HK-2 (cell line): Measurements from ENCODE around the gene BSG.
"Not testable (repeated sequence)": the region's sequence is repeated elsewhere in the genome, so short reads cannot be mapped to it uniquely, and the experiment has no call there.

Experiments used
- DNase-seq: peaks from one replicate; pipeline ENCODE4 v3.0.0-alpha.2; 2018; ENCODE audit not compliant: unreplicated experiment

BSG gene

DNA sequence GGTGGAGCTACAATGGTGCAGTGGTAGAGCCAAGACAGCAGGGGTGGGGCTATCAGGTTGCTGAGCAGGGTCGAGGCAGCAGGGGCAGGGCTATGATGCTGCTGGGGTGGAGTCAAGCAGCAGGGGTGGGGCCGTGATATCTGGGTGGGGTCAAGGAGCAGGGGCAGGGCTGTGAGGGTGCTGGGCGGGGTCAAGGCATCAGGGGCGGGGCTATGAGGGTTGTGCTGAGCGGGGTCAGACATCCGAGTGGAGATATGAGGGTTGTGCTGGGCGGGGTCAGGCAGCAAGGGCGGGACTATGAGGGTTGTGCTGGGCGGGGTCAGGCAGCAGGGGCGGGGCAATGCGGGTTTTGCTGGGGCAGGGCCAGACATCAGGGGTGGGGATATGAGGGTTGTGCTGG lies 32.0 kb downstream of the BSG start:
- DNase-seq: no peak

DNA sequence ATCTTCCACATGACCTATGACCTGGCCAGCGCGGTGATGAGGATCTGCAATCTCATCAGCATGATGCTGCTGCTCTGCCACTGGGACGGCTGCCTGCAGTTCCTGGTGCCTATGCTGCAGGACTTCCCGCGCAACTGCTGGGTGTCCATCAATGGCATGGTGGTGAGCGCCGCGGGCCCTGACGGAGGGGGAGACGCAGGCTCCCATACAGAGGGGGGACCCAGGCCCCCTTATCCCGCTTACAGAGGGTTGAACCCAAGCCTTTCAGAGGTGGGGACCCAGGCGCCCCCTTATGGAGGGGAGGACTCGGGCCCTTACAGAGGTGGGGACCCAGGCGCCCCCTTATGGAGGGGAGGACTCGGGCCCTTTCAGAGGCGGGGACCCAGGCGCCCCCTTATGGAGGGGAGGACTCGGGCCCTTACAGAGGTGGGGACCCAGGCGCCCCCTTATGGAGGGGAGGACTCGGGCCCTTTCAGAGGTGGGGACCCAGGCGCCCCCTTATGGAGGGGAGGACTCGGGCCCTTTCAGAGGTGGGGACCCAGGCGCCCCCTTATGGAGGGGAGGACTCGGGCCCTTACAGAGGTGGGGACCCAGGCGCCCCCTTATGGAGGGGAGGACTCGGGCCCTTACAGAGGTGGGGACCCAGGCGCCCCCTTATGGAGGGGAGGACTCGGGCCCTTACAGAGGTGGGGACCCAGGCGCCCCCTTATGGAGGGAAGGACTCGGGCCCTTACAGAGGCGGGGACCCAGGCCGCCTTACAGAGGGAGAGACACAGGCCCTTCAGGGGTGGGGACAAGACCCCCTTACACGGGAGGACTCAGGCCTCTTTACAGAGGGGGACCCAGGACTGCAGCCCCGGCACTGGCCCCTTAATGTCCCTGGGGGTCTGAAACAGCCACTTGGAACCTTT lies 32.9 kb downstream of the BSG start:
- DNase-seq: not testable (repeated sequence)

DNA sequence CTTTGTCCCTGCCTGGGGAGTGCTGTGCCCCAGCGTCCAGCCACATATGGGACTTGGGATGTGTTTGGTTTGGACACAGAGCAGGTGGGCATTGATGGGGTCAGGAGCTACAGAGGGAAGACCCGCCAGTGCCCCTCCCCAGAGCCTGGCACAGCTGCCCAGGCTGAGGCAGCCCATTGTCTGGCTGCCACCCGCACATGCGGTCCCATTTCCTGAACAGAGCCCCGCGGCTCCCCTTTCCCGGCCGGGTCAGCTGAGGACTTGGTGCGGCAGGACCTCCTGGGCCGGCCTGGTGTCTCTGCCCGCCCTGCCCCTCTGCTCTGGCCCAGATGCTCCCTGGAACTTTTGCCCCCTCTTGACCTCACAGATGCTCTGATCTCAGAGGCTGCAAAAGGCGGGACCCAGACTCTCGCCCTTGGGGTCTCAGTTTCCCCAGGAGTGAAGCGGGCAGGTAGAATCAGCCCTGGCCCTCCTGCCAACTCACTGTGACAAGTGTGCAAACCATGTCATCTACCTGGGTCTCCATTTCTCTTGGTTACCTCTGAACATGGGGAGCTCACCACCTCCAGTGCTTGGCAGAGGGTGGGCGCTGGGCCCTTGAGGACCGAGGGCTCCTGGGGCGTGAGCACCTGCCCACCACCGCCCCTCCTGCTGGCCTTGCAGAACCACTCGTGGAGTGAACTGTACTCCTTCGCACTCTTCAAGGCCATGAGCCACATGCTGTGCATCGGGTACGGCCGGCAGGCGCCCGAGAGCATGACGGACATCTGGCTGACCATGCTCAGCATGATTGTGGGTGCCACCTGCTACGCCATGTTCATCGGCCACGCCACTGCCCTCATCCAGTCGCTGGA lies 35.1 kb downstream of the BSG start:
- DNase-seq: no peak

DNA sequence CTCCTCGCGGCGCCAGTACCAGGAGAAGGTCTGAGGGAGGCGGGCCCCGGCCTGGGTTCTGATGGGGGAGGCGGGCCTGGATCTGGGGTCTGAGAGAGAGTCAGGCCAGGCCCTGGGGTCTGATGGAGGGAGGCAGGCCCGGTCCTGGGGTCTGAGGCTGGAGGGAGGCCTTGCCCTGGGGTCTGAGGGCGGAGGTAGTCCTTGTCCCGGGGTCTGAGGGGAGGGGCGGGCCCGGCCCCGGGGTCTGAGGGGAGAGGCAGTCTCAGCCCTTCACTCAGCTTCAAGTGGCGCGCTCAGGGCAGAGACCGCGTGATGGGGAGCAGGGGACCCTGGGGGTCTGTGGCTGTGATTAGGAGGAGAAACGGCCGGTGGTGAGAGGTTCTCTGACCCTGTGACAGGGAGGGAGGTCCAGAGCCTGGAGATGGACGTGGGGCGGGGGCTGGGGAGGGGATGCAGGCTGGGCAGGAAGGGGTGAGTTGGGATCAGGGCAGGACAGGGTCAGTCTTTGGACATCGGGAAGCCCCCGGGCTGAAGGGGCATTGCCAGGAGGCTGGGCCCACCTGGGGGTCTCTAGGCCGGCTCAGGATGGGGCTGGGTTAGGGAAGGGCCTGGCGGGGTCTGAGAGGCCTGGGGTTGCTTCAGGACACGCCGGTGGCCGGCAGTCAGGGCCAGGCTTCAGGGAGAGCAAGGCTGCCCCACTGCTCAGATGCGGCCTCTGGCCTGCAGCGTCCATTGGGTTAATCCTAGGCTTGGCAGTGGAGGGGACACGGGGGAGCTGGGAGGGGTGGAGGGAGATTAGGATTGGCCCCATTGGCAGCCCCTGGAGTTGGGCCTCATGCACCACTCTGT lies 36.0 kb downstream of the BSG start:
- no peak for DNase-seq

DNA sequence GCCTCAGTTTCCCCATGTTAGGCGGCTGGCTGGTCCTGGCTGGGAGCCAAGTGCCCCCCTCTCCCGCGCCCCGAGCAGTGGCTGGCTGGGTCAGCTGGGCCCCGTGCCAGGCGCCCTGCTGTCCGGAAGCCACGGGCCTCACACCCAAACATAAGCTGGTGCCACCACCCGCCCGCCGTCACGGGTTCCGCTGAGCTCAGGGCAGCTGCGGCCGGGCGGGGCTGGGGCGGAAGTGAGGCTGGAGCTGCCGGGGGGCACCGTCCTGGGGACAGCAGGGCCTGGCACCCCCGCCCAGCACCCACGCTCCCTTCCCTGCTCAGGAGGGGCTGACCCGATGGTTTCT lies 36.6 kb downstream of the BSG start:
- no peak for DNase-seq

DNA sequence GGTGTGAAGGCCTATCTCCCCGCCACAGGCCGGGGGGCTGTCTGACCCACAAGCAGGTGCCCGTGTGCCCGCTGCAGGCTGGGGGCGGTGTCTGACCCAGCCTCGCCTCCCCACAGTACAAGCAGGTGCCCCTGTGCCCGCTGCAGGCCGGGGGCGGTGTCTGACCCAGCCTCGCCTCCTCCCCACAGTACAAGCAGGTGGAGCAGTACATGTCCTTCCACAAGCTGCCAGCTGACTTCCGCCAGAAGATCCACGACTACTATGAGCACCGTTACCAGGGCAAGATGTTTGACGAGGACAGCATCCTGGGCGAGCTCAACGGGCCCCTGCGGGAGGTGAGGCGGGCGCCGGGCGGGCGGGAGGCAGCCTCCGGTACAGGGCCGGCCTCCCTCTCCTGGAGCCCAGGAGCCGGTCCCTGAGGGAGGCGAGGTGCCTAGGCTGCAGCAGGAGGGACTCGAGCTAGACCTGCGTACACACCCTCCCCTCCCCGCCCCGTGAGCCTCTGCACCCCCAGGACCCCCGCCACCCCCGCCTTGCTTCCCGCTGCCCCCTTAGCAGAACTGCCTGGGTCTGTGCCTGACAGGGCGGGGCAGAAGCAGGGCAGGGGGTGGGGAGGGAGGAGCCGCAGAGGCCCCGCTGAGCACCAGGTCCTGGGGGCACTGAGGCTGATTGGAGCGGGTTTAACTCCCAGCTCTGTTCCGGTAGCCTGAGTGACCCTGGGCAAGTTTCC lies 37.8 kb downstream of the BSG start:
- no peak for DNase-seq

DNA sequence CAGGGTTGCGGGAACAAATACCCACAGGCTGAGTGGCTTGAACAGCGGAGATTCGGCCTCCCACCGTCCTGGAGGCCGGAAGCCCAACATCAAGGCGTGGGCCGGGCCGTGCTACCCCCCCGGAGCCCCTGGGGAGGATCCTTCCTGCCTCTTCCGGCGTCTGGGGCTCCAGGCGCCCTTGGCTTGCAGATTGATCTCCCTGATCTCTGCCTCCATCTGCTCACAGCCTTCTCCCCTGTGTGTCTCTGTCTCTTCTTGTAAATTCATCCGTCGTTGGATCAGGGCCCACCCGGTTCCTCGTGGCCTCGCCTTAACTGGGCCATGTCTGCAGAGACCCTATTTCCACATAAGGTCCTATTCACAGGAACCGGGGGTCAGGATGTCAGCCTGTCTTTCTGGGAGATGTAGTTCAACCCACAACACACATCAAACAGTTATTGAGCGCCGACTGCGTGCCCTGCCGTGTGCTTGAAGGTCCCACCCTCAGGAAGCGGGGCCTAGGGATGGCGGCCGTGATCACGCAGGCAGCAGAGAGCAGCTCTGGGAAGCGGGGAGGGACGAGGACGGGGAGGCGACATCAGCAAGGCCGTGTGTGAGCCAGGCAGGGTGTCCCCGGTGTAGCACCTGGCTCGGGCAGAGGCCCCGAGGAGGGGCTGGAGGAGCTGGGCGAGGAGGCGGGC lies 38.5 kb downstream of the BSG start:
- peak; percentile 51 for DNase-seq

DNA sequence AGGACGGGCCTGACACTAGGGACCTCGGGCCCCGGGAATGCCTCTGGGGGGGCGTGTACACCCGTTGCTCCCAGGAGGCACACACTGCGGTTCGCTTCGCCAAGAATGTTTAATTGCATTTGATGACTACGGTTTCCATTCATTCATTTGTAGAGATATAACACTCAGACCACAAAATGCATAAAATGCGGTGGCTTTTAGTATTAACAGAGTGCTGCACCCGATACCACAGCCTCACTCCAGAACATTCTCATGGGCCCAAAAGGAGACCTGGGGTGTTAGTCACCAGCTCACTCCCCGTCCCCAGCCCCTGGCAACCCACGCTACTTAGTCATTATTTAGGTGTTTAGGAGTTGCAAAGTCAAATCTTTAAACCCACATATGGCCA lies 39.1 kb downstream of the BSG start:
- DNase-seq: peak; percentile 77

DNA sequence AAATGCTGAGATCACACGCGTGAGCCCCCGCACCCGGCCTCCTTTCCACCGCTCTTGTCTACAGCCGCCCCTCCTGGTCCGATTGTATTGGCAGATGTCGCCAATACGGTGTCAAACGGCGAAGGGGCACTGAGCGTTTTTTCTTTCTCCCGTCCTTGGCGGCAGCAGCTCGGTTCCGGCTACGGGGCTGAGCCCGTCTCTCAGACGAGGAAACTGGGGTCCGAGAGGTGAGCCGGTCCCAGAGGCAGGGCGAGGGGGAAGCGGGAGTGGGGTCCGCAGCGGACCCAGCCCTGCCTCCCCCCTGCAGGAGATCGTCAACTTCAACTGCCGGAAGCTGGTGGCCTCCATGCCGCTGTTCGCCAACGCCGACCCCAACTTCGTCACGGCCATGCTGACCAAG lies 40.5 kb downstream of the BSG start:
- no peak for DNase-seq

DNA sequence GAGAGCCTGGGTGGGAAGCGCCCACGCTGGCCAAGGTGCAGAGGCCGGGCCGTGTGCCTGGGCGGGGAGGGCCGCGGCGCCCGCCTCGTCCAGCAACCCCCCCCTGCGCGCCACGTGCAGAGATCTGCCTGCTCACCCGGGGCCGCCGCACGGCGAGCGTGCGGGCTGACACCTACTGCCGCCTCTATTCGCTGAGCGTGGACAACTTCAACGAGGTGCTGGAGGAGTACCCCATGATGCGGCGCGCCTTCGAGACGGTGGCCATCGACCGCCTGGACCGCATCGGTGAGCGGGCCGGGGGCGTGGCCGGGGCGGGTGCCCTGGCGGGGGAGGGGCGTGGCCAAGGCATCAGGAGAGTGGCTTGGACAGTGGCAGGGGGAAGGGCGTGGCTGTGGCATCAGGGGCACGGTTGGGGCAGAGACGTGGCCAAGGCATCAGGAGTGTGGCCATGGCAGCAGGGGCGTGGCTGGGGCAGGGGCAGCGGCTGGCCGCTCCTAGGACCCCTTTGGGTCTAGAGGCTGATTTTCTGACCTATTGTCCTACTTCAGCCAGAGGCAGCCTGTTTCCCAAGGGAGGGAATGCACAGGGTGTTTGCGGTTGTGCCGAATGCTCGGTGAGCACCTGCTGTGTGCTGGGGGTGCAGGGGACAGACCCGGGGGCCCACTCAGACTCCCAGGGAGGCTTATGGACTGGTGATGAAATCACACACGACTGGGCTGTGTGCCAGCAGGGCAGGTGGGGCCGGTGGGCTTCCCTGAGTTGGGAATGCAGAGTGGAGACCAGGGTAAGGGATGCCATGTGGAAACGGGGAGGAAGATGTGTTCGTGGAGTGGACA lies 41.6 kb downstream of the BSG start:
- DNase-seq: no peak

DNA sequence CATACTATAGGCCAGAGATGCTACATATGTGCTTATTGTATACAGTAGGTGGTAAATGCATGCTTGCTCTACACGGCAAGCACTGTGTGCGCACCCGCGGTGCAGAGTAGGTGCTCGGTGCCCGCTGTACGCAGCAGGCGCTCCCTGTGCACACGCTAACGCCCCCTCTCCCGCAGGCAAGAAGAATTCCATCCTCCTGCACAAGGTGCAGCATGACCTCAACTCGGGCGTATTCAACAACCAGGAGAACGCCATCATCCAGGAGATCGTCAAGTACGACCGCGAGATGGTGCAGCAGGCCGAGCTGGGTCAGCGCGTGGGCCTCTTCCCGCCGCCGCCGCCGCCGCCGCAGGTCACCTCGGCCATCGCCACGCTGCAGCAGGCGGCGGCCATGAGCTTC lies 43.2 kb downstream of the BSG start:
- DNase-seq: no peak

DNA sequence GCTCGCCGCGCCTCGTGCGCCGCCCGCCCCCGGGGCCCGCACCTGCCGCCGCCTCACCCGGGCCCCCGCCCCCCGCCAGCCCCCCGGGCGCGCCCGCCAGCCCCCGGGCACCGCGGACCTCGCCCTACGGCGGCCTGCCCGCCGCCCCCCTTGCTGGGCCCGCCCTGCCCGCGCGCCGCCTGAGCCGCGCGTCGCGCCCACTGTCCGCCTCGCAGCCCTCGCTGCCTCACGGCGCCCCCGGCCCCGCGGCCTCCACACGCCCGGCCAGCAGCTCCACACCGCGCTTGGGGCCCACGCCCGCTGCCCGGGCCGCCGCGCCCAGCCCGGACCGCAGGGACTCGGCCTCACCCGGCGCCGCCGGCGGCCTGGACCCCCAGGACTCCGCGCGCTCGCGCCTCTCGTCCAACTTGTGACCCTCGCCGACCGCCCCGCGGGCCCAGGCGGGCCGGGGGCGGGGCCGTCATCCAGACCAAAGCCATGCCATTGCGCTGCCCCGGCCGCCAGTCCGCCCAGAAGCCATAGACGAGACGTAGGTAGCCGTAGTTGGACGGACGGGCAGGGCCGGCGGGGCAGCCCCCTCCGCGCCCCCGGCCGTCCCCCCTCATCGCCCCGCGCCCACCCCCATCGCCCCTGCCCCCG lies 43.8 kb downstream of the BSG start:
- DNase-seq: no peak

DNA sequence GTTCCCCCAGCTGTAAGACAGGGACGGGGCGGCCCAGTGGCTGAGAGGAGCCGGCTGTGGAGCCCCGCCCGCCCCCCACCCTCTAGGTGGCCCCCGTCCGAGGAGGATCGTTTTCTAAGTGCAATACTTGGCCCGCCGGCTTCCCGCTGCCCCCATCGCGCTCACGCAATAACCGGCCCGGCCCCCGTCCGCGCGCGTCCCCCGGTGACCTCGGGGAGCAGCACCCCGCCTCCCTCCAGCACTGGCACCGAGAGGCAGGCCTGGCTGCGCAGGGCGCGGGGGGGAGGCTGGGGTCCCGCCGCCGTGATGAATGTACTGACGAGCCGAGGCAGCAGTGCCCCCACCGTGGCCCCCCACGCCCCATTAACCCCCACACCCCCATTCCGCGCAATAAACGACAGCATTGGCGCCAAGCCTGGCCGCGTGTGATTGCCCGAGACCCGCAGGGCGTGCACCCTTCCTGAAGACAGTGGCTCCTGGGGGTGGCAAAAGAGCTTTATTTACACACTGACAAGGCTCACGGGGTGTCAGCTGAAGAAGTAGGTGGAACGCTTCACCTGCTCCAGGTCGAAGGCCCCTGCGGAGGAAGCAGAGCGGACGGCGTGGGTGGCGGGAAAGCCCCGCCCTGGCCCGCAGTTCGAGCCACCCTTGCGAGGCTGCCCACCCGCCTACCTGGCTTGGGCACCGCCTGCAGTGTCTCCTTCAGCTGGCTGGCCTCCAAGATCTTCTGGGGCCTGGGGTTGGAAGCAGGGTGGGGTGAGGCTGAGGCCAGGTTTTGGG lies 44.5 kb downstream of the BSG start:
- no peak for DNase-seq

DNA sequence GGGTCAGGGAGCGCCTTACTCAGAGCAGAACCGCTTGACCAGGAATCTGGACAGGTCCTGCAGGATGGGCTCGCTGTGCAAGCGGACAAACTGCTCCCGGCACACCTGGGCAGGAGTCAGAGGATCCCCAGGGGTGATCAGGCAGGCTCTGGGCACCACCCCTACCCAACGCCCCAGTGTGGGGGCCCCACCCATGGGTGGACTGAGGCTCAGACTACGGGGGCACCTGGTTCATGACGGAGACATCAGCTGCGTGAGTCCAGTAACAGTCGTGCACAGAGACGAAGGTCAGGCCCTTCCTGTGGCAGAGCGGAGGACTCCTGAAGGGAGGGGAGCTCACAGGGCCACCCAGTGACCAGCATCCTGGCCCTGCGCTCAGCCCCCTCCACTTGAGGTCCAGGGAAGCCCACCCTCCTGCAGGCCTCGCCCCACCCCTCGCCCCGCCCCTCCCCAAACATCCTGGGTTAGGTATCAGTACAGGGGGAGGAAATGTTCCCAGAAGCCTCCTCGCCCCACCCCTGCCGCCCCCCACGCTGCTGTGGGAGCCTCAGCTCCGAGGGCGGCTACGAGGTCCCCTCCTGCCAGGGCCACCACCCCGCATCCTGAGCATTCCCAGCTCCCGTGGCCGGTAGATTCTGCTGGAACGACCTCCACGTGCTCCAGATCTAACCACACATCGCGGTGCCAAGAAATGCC lies 45.3 kb downstream of the BSG start:
- no peak for DNase-seq

DNA sequence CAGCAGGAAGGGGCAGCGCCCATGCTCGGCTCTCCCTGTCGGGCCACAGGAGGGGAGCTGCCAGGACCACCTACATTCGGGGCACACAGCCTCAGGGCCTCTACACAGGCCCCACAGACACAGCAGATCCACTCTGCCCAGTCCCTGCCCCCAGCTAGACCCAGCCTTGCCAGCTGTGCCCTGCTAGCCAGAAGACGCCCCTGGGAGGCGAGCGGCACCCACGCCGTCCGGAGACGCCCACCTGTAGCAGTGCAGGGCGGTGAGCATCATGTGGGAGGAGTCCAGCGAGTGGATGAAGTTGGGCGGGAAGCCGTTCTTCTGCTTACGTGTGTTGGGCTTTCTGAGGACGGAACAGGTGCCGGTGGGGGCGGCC lies 45.8 kb downstream of the BSG start:
- no peak for DNase-seq

DNA sequence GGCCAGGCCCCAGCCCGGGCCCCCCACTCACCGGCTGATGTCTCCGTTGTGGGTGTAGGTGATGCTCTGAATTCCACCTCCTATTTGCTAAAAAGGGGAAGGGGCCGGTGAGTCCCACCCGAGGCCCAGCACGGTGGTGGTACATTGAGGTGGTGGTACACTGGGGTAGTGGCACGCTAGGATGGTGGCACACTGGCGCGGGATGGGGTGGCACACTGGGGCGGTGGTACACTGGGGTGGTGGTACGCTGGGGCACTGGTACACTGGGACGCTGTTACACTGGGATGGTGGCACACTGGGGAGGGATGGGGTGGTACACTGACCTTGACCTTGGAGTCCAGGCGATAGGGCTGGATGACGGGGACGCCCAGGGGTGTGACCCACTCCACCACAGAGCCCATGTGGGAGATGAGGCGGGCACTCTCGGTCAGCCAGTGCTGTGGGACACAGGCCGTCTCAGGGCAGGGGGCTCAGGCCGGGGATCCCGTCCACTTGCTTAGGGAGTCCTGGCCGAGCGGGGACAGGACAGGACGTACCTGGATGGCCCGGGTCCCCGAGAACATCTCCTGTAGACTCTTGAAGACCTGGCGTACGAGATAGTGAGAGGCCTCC lies 46.4 kb downstream of the BSG start:
- no peak for DNase-seq

DNA sequence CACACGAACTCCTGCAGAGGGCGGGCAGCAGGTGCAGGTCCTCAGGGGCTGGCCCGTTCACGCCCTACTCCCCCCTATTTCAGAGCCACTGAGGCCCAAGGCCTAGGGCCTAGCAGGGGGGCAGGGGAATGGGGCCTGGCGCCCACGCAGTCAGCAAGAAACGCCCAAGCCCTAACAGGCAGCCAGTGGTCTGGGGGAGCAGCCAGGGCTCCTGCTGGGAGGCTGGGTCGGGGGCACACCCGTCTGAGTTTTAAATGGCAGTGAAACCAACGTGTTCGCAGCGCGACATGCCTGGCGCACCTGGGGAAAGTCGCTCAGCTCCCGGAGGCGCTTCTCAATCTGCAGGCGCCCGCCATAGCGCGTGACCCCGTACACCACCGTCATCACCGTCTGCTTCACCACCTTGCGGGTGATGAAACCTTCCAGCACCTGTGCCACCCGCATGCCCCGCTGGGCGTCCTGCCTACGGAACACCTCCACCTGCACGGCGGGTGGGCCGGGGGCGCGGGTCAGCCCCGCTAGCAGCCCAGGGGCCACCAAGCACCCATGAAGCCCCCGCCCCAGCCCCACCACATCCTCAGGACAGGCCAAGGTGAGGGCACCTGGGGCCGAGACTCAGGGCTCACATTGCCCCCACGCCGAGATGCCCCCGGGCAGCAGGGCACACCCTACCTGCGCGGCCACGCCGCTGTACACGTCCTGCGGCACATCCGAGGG lies 47.0 kb downstream of the BSG start:
- no peak for DNase-seq
